D721Med (cell line): ENCODE results near the gene NFX1.
"Not testable (repeated sequence)": the region's sequence is repeated elsewhere in the genome, so short reads cannot be mapped to it uniquely, and the experiment has no call there.

Source experiments
- DNase-seq: peaks from one replicate; pipeline ENCODE4 v3.0.0; 2011; ENCODE audit warnings: low spot score; ENCODE audit not compliant: insufficient read length
- FAIRE-seq: peaks from 2 replicates; lab custom pipeline; 2011; peaks lifted over from hg19 to GRCh38; lab: Jason Lieb, UNC
- CTCF ChIP-seq: IDR thresholded peaks from 2 replicates; pipeline ENCODE4 v1.5.1; 2012; ENCODE audit warnings: mild to moderate bottlenecking, control low read depth; ENCODE audit not compliant: insufficient read depth; ENCODE audit errors: missing control alignments

Gene NFX1

GRCh38 chr9:33318781-33319180 is 28.5 kb downstream of the NFX1 start:
- TF ChIP-seq CTCF = no peak
- no peak for DNase-seq
- FAIRE-seq = no peak

GRCh38 chr9:33320230-33320567 is 29.9 kb downstream of the NFX1 start:
- DNase-seq (no peak), FAIRE-seq (no peak)
- TF ChIP-seq CTCF = no peak

GRCh38 chr9:33320568-33321261 is 30.4 kb downstream of the NFX1 start:
- no peak for TF ChIP-seq CTCF
- DNase-seq (no peak), FAIRE-seq (no peak)

GRCh38 chr9:33329117-33329563 is 38.8 kb downstream of the NFX1 start:
- no peak for DNase-seq
- TF ChIP-seq CTCF = no peak
- FAIRE-seq = no peak

GRCh38 chr9:33329979-33330378 is 39.7 kb downstream of the NFX1 start:
- DNase-seq = no peak
- no peak for FAIRE-seq
- TF ChIP-seq CTCF = no peak

GRCh38 chr9:33331377-33331891 is 41.1 kb downstream of the NFX1 start:
- DNase-seq (no peak), FAIRE-seq (no peak)
- no peak for TF ChIP-seq CTCF

GRCh38 chr9:33332011-33332410 is 41.7 kb downstream of the NFX1 start:
- FAIRE-seq = no peak
- DNase-seq = no peak
- TF ChIP-seq CTCF = no peak

- FAIRE-seq, DNase-seq: not testable (repeated sequence)
Observed at GRCh38 chr9:33332956-33333355, 42.6 kb downstream of the NFX1 start.
